ENCODE results near the gene FHL3. TPM values are rescaled to one million over a fixed set of nuclear protein-coding genes. Genes with fewer than 3 reads are reported as not detected.

The FHL3 gene
- total and polyA plus RNA-seq, 4 donors, result 8.0 to 23.3 (median 16.8) TPM

- H3K4me3 ChIP-seq (ENCODE audit: low read depth, low read length), result no peak overlapping the region
These were observed 9.6 kb upstream of the FHL3 start for GRCh38 chr1:38014724-38015424.

GRCh38 chr1:38014171-38014570, 8.9 kb upstream of the FHL3 start:
- Histone ChIP-seq H3K27ac (ENCODE audit: low read depth, low read length) (no peak overlapping the region), H3K4me1 (ENCODE audit: control insufficient read depth, insufficient read depth, low read length) (peaks cover 20% of the 10 kb centered on the region)
- no CpG with 5 or more reads among the region's 4 CpGs for WGBS (ENCODE audit: insufficient coverage)

More at GRCh38 chr1:38014724-38015424, 9.6 kb upstream of the FHL3 start:
- DNase-seq (ENCODE audit: low read depth in 4 of 6, low spot score in 6 of 6), result no peak
- Histone ChIP-seq H3K9me3 (ENCODE audit: control insufficient read depth, insufficient read depth, low read length) (no peaks in the 10 kb centered on the region), H3K27ac (ENCODE audit: low read depth, low read length) (no peak overlapping the region), H3K4me1 (ENCODE audit: control insufficient read depth, insufficient read depth, low read length) (peaks cover 20% of the 10 kb centered on the region), H3K27me3 (ENCODE audit: control insufficient read depth, insufficient read depth, low read length) (no peaks in the 10 kb centered on the region), H3K36me3 (ENCODE audit: control insufficient read depth, insufficient read depth, low read length) (peaks cover 13% of the 10 kb centered on the region)
- 93% methylated on average over 5 of the region's 11 CpGs for WGBS (ENCODE audit: insufficient coverage)

GRCh38 chr1:38013227-38013622, 7.9 kb upstream of the FHL3 start:
- Histone ChIP-seq H3K4me1 (ENCODE audit: control insufficient read depth, insufficient read depth, low read length) (peaks cover 20% of the 10 kb centered on the region), H3K4me3 (ENCODE audit: low read depth, low read length) (peak overlapping the region; percentile 83), H3K36me3 (ENCODE audit: control insufficient read depth, insufficient read depth, low read length) (peaks cover 8% of the 10 kb centered on the region), H3K27me3 (ENCODE audit: control insufficient read depth, insufficient read depth, low read length) (no peaks in the 10 kb centered on the region), H3K27ac (ENCODE audit: low read depth, low read length) (peak overlapping the region; percentile 94), H3K9me3 (ENCODE audit: control insufficient read depth, insufficient read depth, low read length) (no peaks in the 10 kb centered on the region)
- DNase-seq (ENCODE audit: low read depth in 4 of 6, low spot score in 6 of 6), result no peak
- 5% methylated on average over 2 of the region's 4 CpGs for WGBS (ENCODE audit: insufficient coverage)

More at GRCh38 chr1:38014171-38014570, 8.9 kb upstream of the FHL3 start:
- DNase-seq (ENCODE audit: low read depth in 4 of 6, low spot score in 6 of 6), result no peak
- Histone ChIP-seq H3K27me3 (ENCODE audit: control insufficient read depth, insufficient read depth, low read length) (no peaks in the 10 kb centered on the region), H3K9me3 (ENCODE audit: control insufficient read depth, insufficient read depth, low read length) (no peaks in the 10 kb centered on the region), H3K36me3 (ENCODE audit: control insufficient read depth, insufficient read depth, low read length) (peaks cover 8% of the 10 kb centered on the region), H3K4me3 (ENCODE audit: low read depth, low read length) (no peak overlapping the region)

GRCh38 chr1:38012363-38013226, 7.3 kb upstream of the FHL3 start, which contains the start of gene UTP11:
TSS of gene UTP11 (plus strand) at chr1:38012734. CDS start at chr1:38012803, 69 bp downstream.
- DNase-seq (ENCODE audit: low read depth in 4 of 6, low spot score in 6 of 6), result peak; percentile 93 to 100 (median 98)
- H3K27ac ChIP-seq (ENCODE audit: low read depth, low read length), result peak within 1 kb of the TSS; percentile 94
- peaks cover 4% of the 10 kb centered on the region for H3K36me3 ChIP-seq (ENCODE audit: control insufficient read depth, insufficient read depth, low read length)
- H3K4me3 ChIP-seq (ENCODE audit: low read depth, low read length), result peak within 1 kb of the TSS; percentile 83
- peaks cover 20% of the 10 kb centered on the region for H3K4me1 ChIP-seq (ENCODE audit: control insufficient read depth, insufficient read depth, low read length)
- no peaks in the 10 kb centered on the region for H3K27me3 ChIP-seq (ENCODE audit: control insufficient read depth, insufficient read depth, low read length)
- under 1% methylated on average over 47 of the region's 49 CpGs for WGBS (ENCODE audit: insufficient coverage)
- H3K9me3 ChIP-seq (ENCODE audit: control insufficient read depth, insufficient read depth, low read length), result no peaks in the 10 kb centered on the region

DNA sequence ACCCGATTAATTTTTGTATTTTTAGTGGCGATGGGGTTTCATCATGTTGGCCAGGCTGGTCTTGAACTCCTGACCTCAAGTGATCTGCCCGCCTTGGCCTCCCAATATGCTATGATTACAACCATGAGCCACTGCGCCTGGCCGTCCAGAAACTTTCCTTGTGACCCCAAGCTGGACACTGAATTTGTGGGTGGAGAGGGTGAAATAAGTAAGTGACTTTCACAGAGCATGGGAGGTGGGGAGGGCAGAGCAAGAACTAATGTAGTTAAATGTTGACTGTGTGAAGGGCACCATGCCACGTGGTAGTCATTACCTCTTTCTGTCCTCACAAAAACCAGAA, 4.5 kb upstream of the FHL3 start:
- Histone ChIP-seq H3K4me1 (ENCODE audit: control insufficient read depth, insufficient read depth, low read length) (peaks cover 24% of the 10 kb centered on the region), H3K27ac (ENCODE audit: low read depth, low read length) (no peak overlapping the region), H3K4me3 (ENCODE audit: low read depth, low read length) (no peak overlapping the region), H3K9me3 (ENCODE audit: control insufficient read depth, insufficient read depth, low read length) (no peaks in the 10 kb centered on the region), H3K36me3 (ENCODE audit: control insufficient read depth, insufficient read depth, low read length) (no peaks in the 10 kb centered on the region), H3K27me3 (ENCODE audit: control insufficient read depth, insufficient read depth, low read length) (no peaks in the 10 kb centered on the region)
- 100% methylated on average over 2 of the region's 6 CpGs for WGBS (ENCODE audit: insufficient coverage)
- DNase-seq (ENCODE audit: low read depth in 4 of 6, low spot score in 6 of 6), result no peak

DNA sequence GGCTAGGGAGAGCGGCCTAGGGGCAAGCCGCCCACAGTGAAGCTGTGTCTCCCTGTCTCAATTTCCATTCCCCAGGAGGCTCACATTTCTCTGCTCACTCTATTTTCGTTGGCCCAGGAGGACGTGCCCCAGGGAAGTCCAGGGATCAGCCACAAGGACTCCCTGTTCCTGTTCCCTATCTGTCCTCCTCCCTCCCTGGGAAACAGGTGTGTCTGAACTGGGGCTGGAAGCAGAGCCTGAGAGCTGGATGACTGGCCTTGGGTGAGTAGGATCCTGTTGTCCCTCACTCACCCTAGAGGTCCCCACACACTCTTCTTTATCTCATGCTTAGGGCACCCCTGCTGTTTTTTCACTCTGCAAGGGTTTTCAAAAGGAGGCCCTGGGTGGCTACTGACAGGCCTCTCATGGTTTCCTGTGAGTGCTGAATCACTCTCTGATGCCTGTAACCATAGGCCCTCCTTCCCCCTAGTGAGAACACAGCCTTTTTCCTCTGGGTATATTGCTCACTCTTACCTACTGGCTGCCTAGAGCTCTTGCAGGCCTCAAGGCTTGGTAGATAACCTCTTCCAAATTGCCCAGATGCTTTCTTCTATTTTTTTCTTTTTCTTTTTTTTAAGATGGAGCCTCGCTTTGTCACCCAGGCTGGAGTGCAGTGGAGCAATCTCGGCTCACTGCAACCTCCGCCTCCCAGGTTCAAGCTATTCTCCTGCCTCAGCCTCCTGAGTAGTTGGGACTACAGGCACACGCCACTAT, 4.0 kb upstream of the FHL3 start:
- Histone ChIP-seq H3K27me3 (ENCODE audit: control insufficient read depth, insufficient read depth, low read length) (peaks cover 5% of the 10 kb centered on the region), H3K36me3 (ENCODE audit: control insufficient read depth, insufficient read depth, low read length) (no peaks in the 10 kb centered on the region), H3K4me1 (ENCODE audit: control insufficient read depth, insufficient read depth, low read length) (peaks cover 26% of the 10 kb centered on the region), H3K27ac (ENCODE audit: low read depth, low read length) (no peak overlapping the region), H3K9me3 (ENCODE audit: control insufficient read depth, insufficient read depth, low read length) (no peaks in the 10 kb centered on the region), H3K4me3 (ENCODE audit: low read depth, low read length) (no peak overlapping the region)
- WGBS (ENCODE audit: insufficient coverage), result 71% methylated on average over 8 of the region's 8 CpGs
- no peak for DNase-seq (ENCODE audit: low read depth in 4 of 6, low spot score in 6 of 6)

DNA sequence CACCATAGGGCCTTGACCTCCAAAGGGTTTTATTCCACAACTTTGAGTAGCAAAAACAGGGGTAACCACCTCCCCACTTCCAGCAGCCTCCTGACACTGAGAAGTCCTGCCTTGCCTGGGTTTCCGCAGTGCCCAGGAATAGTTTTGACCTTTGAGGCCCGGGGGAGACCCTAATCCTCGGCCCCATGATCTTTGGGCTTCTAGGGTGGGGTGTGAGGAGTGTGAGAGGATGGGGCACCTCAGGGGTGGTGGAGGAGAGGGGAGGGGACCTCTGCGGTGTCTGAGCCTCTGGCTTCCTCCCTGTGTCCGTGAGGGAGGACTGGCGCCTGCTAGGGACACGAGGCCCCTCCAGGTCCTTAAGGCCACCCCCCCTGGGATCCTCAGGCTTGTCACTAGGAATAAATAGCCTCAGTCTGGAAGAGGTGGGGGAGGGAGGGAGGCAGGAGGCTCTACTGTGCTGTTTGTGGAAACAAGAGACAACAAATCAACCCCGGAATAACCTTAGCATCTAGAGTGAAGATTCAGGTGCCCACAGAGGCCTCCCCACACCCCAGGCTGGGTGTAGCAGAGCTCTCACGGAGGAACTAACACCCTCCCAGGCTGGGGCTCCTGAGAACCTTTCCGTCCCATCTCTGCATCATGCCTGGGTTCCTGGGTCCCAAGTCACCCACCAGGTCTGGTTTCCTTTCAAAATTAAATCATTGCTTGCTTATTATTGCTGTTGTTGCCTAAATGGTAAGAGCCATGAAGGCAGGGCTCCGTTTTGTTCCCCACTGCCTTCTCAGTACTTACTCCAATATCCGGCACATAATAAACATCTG, 904 bp upstream of the FHL3 start:
- DNase-seq (ENCODE audit: low read depth in 4 of 6, low spot score in 6 of 6), result no peak
- WGBS (ENCODE audit: insufficient coverage), result 58% methylated on average over 6 of the region's 12 CpGs
- Histone ChIP-seq H3K27ac (ENCODE audit: low read depth, low read length) (peak overlapping the region; percentile 22), H3K27me3 (ENCODE audit: control insufficient read depth, insufficient read depth, low read length) (peaks cover 5% of the 10 kb centered on the region), H3K36me3 (ENCODE audit: control insufficient read depth, insufficient read depth, low read length) (no peaks in the 10 kb centered on the region), H3K9me3 (ENCODE audit: control insufficient read depth, insufficient read depth, low read length) (no peaks in the 10 kb centered on the region), H3K4me3 (ENCODE audit: low read depth, low read length) (peak overlapping the region; percentile 18), H3K4me1 (ENCODE audit: control insufficient read depth, insufficient read depth, low read length) (peaks cover 33% of the 10 kb centered on the region)

GRCh38 chr1:38004284-38005108, 818 bp downstream of the FHL3 start:
- DNase-seq (ENCODE audit: low read depth in 4 of 6, low spot score in 6 of 6), result peak in 1 of 6 donors; percentile 25
- WGBS (ENCODE audit: insufficient coverage), result 22% methylated on average over 19 of the region's 26 CpGs
- peak overlapping the region; percentile 62 for H3K4me3 ChIP-seq (ENCODE audit: low read depth, low read length)
- H3K27me3 ChIP-seq (ENCODE audit: control insufficient read depth, insufficient read depth, low read length), result peaks cover 5% of the 10 kb centered on the region
- H3K4me1 ChIP-seq (ENCODE audit: control insufficient read depth, insufficient read depth, low read length), result peaks cover 50% of the 10 kb centered on the region
- H3K36me3 ChIP-seq (ENCODE audit: control insufficient read depth, insufficient read depth, low read length), result no peaks in the 10 kb centered on the region
- H3K27ac ChIP-seq (ENCODE audit: low read depth, low read length), result peak overlapping the region; percentile 54
- H3K9me3 ChIP-seq (ENCODE audit: control insufficient read depth, insufficient read depth, low read length), result no peaks in the 10 kb centered on the region

Measured in spinal cord (tissue), 10 donors.